ENCODE measurements around the gene NDUFB7.
"Not testable (repeated sequence)": the region's sequence is repeated elsewhere in the genome, so short reads cannot be mapped to it uniquely, and the experiment has no call there.

NDUFB7 gene

DNA sequence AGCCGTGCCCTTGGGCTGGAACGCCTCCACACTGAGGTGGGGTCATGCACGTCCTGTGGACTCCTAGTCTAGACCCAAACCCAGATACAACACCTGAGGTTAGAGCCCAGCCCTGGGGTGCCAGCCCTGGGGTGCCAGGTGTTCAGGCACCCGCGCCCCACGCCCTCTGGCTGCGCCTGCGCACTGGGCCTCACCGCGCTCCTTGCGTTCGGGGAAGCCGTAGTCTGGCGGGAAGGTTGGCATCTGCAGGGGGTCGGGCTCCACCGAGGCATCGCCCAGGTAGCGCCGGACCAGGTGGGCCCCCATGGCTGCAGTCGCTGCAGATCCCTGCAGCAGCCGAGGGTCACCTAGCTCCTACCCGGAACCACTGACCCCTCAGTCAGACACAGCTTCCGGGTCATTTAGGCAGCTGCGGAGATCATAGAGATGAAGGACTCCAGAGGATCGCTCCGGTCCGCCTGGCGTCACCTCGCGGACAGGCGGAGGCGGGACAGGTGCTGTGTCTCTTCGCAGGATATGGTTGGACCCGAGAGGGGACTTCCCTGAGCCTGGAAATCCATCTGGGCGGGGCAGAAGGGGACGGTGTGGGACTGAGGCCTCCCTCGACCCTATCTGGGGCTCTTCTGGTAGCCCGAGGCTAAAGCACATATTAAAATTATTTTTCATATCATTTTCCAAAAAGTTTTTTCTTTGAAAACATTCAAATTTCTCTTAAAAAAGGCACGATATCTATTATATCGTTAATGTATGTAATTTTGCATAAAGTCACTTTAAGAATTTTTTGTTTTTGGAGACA lies at the start of gene NDUFB7:
Gene NDUFB7 (minus strand): TSS at position 372 of the 796 bp plus-strand sequence. CDS start 66 bp downstream, at position 306.
- DNase-seq (ENCODE audit: low spot score) = peak; percentile 88
- TF ChIP-seq, protein P1, sequence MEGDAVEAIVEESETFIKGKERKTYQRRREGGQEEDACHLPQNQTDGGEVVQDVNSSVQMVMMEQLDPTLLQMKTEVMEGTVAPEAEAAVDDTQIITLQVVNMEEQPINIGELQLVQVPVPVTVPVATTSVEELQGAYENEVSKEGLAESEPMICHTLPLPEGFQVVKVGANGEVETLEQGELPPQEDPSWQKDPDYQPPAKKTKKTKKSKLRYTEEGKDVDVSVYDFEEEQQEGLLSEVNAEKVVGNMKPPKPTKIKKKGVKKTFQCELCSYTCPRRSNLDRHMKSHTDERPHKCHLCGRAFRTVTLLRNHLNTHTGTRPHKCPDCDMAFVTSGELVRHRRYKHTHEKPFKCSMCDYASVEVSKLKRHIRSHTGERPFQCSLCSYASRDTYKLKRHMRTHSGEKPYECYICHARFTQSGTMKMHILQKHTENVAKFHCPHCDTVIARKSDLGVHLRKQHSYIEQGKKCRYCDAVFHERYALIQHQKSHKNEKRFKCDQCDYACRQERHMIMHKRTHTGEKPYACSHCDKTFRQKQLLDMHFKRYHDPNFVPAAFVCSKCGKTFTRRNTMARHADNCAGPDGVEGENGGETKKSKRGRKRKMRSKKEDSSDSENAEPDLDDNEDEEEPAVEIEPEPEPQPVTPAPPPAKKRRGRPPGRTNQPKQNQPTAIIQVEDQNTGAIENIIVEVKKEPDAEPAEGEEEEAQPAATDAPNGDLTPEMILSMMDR (IDR thresholded peaks at IDR 0.05; ENCODE audit: extremely low read depth, missing control alignments) = peak; percentile 97

DNA sequence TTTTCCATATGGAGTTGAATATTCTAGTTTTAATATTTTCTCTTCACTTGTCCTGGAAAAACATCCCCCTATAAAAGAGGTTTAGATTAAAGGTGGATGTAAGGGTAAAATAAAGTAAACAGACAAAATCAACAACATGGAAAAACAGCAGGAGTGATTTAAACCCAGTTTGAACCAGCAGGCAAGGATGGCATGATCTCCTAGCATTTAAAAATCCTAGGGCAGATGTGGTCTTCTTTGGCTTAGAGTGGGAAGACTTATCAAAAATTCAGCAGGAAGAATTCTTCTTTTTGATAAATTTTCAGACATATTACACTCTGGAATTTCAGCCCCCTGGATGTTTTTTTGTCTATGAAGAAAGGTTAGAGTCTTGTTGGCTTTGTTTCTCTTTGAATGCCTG lies 47.5 kb upstream of the NDUFB7 start:
- TF ChIP-seq, protein P1 (IDR thresholded peaks at IDR 0.05; ENCODE audit: extremely low read depth, missing control alignments) = no peak
- no peak for DNase-seq (ENCODE audit: low spot score)

DNA sequence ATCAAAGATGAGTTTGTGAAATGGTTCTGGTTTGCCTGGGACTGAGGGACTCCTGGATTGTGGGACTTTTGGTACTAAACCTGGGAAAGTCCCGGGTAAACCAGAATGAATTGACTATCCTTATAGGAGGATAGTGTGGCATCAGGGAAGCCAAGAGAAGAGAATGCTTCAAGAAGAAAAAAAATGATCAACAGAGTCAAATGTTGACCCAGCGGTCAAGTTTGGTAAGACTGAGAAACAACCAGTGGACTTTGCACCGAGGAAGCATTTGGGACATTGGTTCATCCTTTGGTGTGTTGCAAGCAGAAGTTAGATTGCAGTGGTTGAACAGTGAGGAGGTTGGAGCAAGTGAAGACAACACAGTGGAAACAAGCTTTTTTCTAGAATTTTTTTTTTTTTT lies 44.5 kb upstream of the NDUFB7 start:
- no peak for DNase-seq (ENCODE audit: low spot score)
- TF ChIP-seq, protein P1 (IDR thresholded peaks at IDR 0.05; ENCODE audit: extremely low read depth, missing control alignments) = no peak

DNA sequence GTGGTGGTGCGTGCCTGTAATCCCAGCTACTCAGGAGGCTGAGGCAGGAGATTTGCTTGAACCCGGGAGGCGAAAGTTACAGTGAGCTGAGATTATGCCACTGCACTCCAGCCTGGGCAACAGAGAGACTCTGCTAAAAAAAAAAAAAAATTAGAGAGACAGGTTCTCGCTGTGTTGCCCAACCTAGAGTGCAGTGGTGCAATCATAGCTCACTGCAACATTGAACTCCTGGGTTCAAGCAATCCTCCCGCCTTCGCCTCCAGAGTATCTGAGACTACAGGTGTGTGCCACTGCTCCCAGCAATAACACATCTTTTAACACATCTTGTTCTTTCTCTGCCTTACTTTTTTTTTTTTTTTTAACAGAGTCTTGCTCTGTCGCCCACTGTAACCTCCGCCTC lies 43.8 kb upstream of the NDUFB7 start:
- TF ChIP-seq, protein P1 (IDR thresholded peaks at IDR 0.05; ENCODE audit: extremely low read depth, missing control alignments) = no peak
- DNase-seq (ENCODE audit: low spot score) = no peak

DNA sequence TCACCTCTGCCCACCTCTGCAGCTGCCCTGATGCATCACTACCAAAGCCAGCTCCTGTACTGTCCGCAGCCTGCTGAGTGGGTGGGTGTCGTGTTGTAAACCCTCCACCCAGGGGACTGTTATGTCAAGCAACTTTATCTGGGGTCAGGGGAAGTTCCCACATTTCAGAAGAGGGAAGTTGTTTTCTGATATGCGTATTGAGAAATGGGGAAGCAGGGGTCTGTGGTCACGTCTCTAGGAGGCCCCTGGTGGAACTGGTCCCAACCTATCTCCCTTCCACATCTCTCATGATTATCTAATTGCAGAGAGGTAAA lies 42.2 kb upstream of the NDUFB7 start:
- TF ChIP-seq, protein P1 (IDR thresholded peaks at IDR 0.05; ENCODE audit: extremely low read depth, missing control alignments) = no peak
- DNase-seq (ENCODE audit: low spot score) = peak; percentile 59

DNA sequence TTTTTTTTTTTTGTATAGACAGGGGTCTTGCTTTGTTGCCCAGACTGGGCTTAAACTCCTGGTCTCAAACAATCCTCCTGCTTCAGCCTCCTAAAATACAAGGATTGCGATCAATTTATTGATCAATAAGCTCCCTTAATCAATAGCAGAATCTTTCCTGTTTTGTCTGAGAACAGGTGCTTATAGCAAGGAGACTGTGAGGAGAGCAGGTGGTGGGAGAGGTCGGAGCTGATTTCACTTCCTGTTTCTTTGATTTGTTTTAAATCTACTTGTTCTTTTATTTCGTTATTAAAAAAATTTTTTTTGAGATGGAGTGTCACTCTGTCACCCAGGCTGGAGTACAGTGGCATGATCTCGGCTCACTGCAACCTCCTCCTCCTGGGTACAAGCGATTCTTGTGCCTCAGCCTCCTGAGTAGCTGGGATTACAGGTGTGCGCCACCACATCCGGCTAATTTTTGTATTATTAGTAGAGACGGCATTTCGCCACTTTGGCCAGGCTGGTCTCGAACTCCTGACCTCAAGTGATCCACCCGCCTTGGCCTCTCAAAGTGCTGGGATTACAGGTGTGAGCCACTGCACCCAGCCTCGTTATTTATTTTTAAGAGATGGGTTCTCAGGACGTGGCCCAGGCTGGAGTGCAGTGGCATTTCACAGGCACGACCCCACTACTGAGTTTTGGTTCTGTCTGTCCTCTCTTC lies 41.7 kb upstream of the NDUFB7 start:
- not testable (repeated sequence) for DNase-seq (ENCODE audit: low spot score)

DNA sequence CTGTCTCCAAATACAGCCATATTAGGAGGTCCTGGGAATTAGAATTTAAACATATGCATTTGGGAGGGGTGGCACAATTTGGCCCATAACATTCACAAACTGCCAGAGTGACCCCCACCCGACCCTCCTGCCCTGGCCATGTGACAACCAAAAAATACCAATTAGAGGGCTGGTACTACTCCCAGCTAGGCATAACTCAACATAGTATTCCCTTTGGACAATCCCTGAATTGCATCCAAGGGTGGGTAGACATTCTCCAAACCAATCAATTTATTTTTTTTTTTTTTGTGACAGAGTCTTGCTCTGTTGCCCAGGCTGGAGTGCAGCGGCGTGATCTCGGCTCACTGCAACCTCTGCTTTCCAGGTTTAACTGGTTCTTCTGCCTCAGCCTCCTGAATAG lies 40.8 kb upstream of the NDUFB7 start:
- TF ChIP-seq, protein P1 (IDR thresholded peaks at IDR 0.05; ENCODE audit: extremely low read depth, missing control alignments) = no peak
- no peak for DNase-seq (ENCODE audit: low spot score)

DNA sequence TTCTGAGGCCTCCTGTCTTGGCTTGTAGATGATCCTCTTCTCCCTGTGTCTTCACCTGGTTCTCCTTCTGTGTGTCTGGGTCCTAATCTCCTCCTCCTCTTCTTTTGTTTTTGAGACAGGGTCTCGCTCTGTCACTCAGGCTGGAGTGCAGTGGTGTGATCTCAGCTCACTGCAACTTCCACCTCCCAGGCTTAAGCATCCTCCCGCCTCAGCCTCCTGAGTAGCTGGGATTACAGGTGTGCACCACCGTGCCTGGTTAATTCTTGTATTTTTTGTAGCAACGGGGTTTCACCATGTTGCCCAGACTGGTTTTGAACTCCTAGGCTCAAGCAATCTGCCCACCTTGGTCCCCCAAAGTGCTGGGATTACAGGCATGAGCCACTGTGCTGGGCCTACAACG lies 40.4 kb upstream of the NDUFB7 start:
- not testable (repeated sequence) for DNase-seq (ENCODE audit: low spot score)

Data from GM20000 (cell line).